Muscle of leg (tissue), 11 donors: Measurements from ENCODE around the gene AFAP1. TPM values are rescaled to one million over a fixed set of nuclear protein-coding genes. Genes with fewer than 3 reads are reported as not detected.
A peak's percentile ranks its signal among the peaks of the same experiment; 100 is the strongest.

Experiments used
- DNase-seq: peaks from one replicate; pipeline ENCODE4 v3.0.0; 2013
- H3K27ac ChIP-seq: one replicate; pipeline ENCODE4 v1.5.1; 2013; ENCODE audit warnings: mild to moderate bottlenecking, low read length, control low read depth
- H3K27me3 ChIP-seq: one replicate; pipeline ENCODE4 v1.6.1; 2013; ENCODE audit warnings: low read length; ENCODE audit not compliant: control insufficient read depth, insufficient read depth
- H3K36me3 ChIP-seq: one replicate; pipeline ENCODE4 v1.6.1; 2013; ENCODE audit warnings: low read length; ENCODE audit not compliant: control insufficient read depth, insufficient read depth
- H3K4me1 ChIP-seq: one replicate; pipeline ENCODE4 v1.6.1; 2013; ENCODE audit warnings: low read length; ENCODE audit not compliant: control insufficient read depth, insufficient read depth
- H3K4me3 ChIP-seq: one replicate; pipeline ENCODE4 v1.5.1; 2013; ENCODE audit warnings: low read length, control low read depth
- H3K9me3 ChIP-seq: replicated peaks from 2 replicates; pipeline ENCODE4 v1.6.1; 2013; ENCODE audit warnings: low read depth, low read length; ENCODE audit not compliant: control insufficient read depth
- WGBS: methylation state at CpG from one replicate; pipeline ENCODE4 v1.1.5; 2013; ENCODE audit warnings: missing lambda C conversion rate; ENCODE audit not compliant: insufficient coverage; 5-methylcytosine and 5-hydroxymethylcytosine counted together
- polyA plus RNA-seq, 8 donors: library from polyadenylated mRNA; unstranded; fragments of 120-200 nt; gene quantifications; one replicate each; pipeline versions ENCODE4 v1.2.1 to v1.2.3, GENCODE V29; 2013; ENCODE audit warnings: inconsistent platforms in 1 of 8, low replicate concordance in 1 of 8; ENCODE audit not compliant: insufficient read length in 8 of 8, insufficient read depth in 1 of 8
- total RNA-seq: library from RNA; stranded (reverse); fragments of 120-200 nt; gene quantifications from one replicate; pipeline ENCODE4 v1.2.4, GENCODE V29; 2013

AFAP1 gene
- total and polyA plus RNA-seq, 9 donors, result 21.9 to 43.0 (median 34.3) TPM

- 71% methylated on average over 13 of the region's 13 CpGs for WGBS
- no peaks in the 10 kb centered on the region for H3K9me3 ChIP-seq
- DNase-seq, result no peak
- no peak overlapping the region for H3K4me3 ChIP-seq
- H3K4me1 ChIP-seq, result peaks cover 40% of the 10 kb centered on the region
- peak overlapping the region; percentile 45 for H3K27ac ChIP-seq
- peaks cover 2% of the 10 kb centered on the region for H3K27me3 ChIP-seq
- H3K36me3 ChIP-seq, result no peaks in the 10 kb centered on the region
Observed at GRCh38 chr4:7970361-7970946, 30.8 kb upstream of the AFAP1 start.

- no peak overlapping the region for H3K27ac ChIP-seq
- DNase-seq, result no peak
- H3K4me1 ChIP-seq, result peaks cover 47% of the 10 kb centered on the region
- H3K36me3 ChIP-seq, result no peaks in the 10 kb centered on the region
- 79% methylated on average over 11 of the region's 16 CpGs for WGBS
- H3K9me3 ChIP-seq, result no peaks in the 10 kb centered on the region
- H3K4me3 ChIP-seq, result no peak overlapping the region
- H3K27me3 ChIP-seq, result peaks cover 2% of the 10 kb centered on the region
Observed at GRCh38 chr4:7968262-7968896, 28.7 kb upstream of the AFAP1 start.

GRCh38 chr4:7967501-7968261 lies 28.0 kb upstream of the AFAP1 start:
- Histone ChIP-seq H3K9me3 (no peaks in the 10 kb centered on the region), H3K27ac (no peak overlapping the region), H3K4me3 (no peak overlapping the region), H3K27me3 (peaks cover 2% of the 10 kb centered on the region), H3K4me1 (peaks cover 47% of the 10 kb centered on the region), H3K36me3 (no peaks in the 10 kb centered on the region)
- 74% methylated on average over 13 of the region's 21 CpGs for WGBS
- no peak for DNase-seq

- H3K9me3 ChIP-seq, result no peaks in the 10 kb centered on the region
- no peak overlapping the region for H3K27ac ChIP-seq
- H3K27me3 ChIP-seq, result peaks cover 2% of the 10 kb centered on the region
- H3K36me3 ChIP-seq, result no peaks in the 10 kb centered on the region
- peaks cover 47% of the 10 kb centered on the region for H3K4me1 ChIP-seq
- no peak for DNase-seq
- 73% methylated on average over 7 of the region's 9 CpGs for WGBS
- H3K4me3 ChIP-seq, result no peak overlapping the region
Observed at GRCh38 chr4:7967063-7967440, 27.4 kb upstream of the AFAP1 start.

GRCh38 chr4:7966281-7967062 lies 26.8 kb upstream of the AFAP1 start:
- 72% methylated on average over 14 of the region's 37 CpGs for WGBS
- Histone ChIP-seq H3K9me3 (no peaks in the 10 kb centered on the region), H3K4me1 (peaks cover 44% of the 10 kb centered on the region), H3K27ac (no peak overlapping the region), H3K4me3 (no peak overlapping the region), H3K27me3 (peaks cover 2% of the 10 kb centered on the region), H3K36me3 (no peaks in the 10 kb centered on the region)
- DNase-seq, result no peak

GRCh38 chr4:7964890-7965662 lies 25.4 kb upstream of the AFAP1 start:
- no peak overlapping the region for H3K27ac ChIP-seq

GRCh38 chr4:7964459-7964858 lies 24.8 kb upstream of the AFAP1 start:
- DNase-seq, result no peak
- Histone ChIP-seq H3K4me1 (peaks cover 38% of the 10 kb centered on the region), H3K27ac (no peak overlapping the region), H3K36me3 (no peaks in the 10 kb centered on the region), H3K27me3 (peaks cover 2% of the 10 kb centered on the region), H3K4me3 (no peak overlapping the region), H3K9me3 (no peaks in the 10 kb centered on the region)
- WGBS, result 25% methylated on average over 1 of the region's 5 CpGs

More at GRCh38 chr4:7964890-7965662, 25.4 kb upstream of the AFAP1 start:
- 55% methylated on average over 15 of the region's 23 CpGs for WGBS
- peak; percentile 62 for DNase-seq
- H3K36me3 ChIP-seq, result no peaks in the 10 kb centered on the region
- H3K9me3 ChIP-seq, result no peaks in the 10 kb centered on the region
- H3K27me3 ChIP-seq, result peaks cover 2% of the 10 kb centered on the region
- H3K4me3 ChIP-seq, result no peak overlapping the region
- H3K4me1 ChIP-seq, result peaks cover 42% of the 10 kb centered on the region

- no peak for DNase-seq
- H3K27me3 ChIP-seq, result peaks cover 2% of the 10 kb centered on the region
- WGBS, result 84% methylated on average over 10 of the region's 12 CpGs
- peaks cover 34% of the 10 kb centered on the region for H3K4me1 ChIP-seq
- H3K27ac ChIP-seq, result no peak overlapping the region
- H3K9me3 ChIP-seq, result no peaks in the 10 kb centered on the region
- H3K4me3 ChIP-seq, result no peak overlapping the region
- no peaks in the 10 kb centered on the region for H3K36me3 ChIP-seq
Observed at GRCh38 chr4:7963691-7964090, 24.0 kb upstream of the AFAP1 start.

GRCh38 chr4:7962609-7963508 lies 23.2 kb upstream of the AFAP1 start:
- no peak overlapping the region for H3K4me3 ChIP-seq
- peaks cover 2% of the 10 kb centered on the region for H3K27me3 ChIP-seq
- 71% methylated on average over 13 of the region's 17 CpGs for WGBS
- no peak overlapping the region for H3K27ac ChIP-seq
- H3K9me3 ChIP-seq, result no peaks in the 10 kb centered on the region
- no peak for DNase-seq
- no peaks in the 10 kb centered on the region for H3K36me3 ChIP-seq
- H3K4me1 ChIP-seq, result peaks cover 26% of the 10 kb centered on the region
